SK-N-SH (cell line): Measurements from ENCODE around the gene SRSF12.

Experiments
- EP300 ChIP-seq, 2 experiments: IDR thresholded peaks; 2 replicates each; pipeline versions ENCODE4 v1.4.0 to v1.6.1; 2012; ENCODE audit warnings: borderline replicate concordance in 1 of 2, low read depth in 1 of 2, low read length in 1 of 2
- TF ChIP-seq, protein P1 (sequence below): IDR thresholded peaks from 2 replicates; pipeline ENCODE4 v1.4.0; 2012; ENCODE audit warnings: low read depth, borderline replicate concordance

- TF ChIP-seq EP300 (IDR thresholded peaks at IDR 0.05; ENCODE audit: borderline replicate concordance in 1 of 2, low read depth in 1 of 2, low read length in 1 of 2), result peak; percentile 89 to 95
- TF ChIP-seq, protein P1, sequence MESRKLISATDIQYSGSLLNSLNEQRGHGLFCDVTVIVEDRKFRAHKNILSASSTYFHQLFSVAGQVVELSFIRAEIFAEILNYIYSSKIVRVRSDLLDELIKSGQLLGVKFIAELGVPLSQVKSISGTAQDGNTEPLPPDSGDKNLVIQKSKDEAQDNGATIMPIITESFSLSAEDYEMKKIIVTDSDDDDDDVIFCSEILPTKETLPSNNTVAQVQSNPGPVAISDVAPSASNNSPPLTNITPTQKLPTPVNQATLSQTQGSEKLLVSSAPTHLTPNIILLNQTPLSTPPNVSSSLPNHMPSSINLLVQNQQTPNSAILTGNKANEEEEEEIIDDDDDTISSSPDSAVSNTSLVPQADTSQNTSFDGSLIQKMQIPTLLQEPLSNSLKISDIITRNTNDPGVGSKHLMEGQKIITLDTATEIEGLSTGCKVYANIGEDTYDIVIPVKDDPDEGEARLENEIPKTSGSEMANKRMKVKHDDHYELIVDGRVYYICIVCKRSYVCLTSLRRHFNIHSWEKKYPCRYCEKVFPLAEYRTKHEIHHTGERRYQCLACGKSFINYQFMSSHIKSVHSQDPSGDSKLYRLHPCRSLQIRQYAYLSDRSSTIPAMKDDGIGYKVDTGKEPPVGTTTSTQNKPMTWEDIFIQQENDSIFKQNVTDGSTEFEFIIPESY, result no peak
Observed at GRCh38 chr6:89081423-89082322, 36.2 kb downstream of the SRSF12 start.
